A549 (cell line): ENCODE measurements around the gene MC2R. TPM values are rescaled to one million over a fixed set of nuclear protein-coding genes. Genes with fewer than 3 reads are reported as not detected.

Experiments used
- ATAC-seq, 2 experiments: fragments of 200-7000 bp in 1 of 2; fragments of >200 bp in 1 of 2; cut with Nextera tagmentation in 1 of 2; cut with Tn5 transposase in 1 of 2; 3 replicates each; pipeline versions ENCODE4 v1.8.0 to v1.9.1; 2018 to 2020; ENCODE audit warnings: mild to moderate bottlenecking in 1 of 2, moderate library complexity in 1 of 2
- CTCF ChIA-PET: fragments of 300-600 bp; sonication (Branson Sonifier 250); formaldehyde crosslinking; extraction: SDS; loops from one replicate; lab custom pipeline; 2021; ENCODE audit warnings: antibody characterized with exemption, inconsistent platforms; lab: Yijun Ruan, JAX
- POLR2A ChIA-PET: fragments of 350-600 bp; formaldehyde crosslinking; extraction: SDS; loops from one replicate; lab custom pipeline; 2021; ENCODE audit warnings: antibody characterized with exemption, inconsistent platforms; lab: Yijun Ruan, JAX
- DNase-seq, 2 experiments: peaks; one replicate each; pipeline versions ENCODE4 v3.0.0 to v3.0.0-alpha.2; 2011 to 2016; ENCODE audit warnings: low read depth in 1 of 2, low spot score in 1 of 2
- FAIRE-seq: peaks from 2 replicates; lab custom pipeline; 2011; peaks lifted over from hg19 to GRCh38; lab: Jason Lieb, UNC
- H3K27ac ChIP-seq, 2 experiments: fragments of >200 bp; sonication (Bioruptor Twin); formaldehyde crosslinking; 3 replicates each; pipeline ENCODE4 v1.5.1; 2016 to 2017
- H3K4me1 ChIP-seq: fragments of >200 bp; sonication (Bioruptor Twin); formaldehyde crosslinking; 3 replicates; pipeline ENCODE4 v1.6.1; 2016
- H3K4me2 ChIP-seq: fragments of >200 bp; sonication (Bioruptor Twin); formaldehyde crosslinking; 3 replicates; pipeline ENCODE4 v1.6.1; 2016
- H3K4me3 ChIP-seq: fragments of >200 bp; sonication (Bioruptor Twin); formaldehyde crosslinking; 3 replicates; pipeline ENCODE4 v1.5.1; 2016
- H3K9me3 ChIP-seq: fragments of >200 bp; sonication (Bioruptor Twin); formaldehyde crosslinking; 3 replicates; pipeline ENCODE4 v1.6.1; 2016
- BHLHE40 ChIP-seq: IDR thresholded peaks from 2 replicates; pipeline ENCODE4 v1.6.1; 2012; ENCODE audit warnings: low read depth, low read length, inconsistent platforms
- EHMT2 ChIP-seq: fragments of 200-600 bp; sonication (generic); IDR thresholded peaks from 2 replicates; pipeline ENCODE4 v1.6.1; 2016; ENCODE audit warnings: antibody characterized with exemption, low read depth, mild to moderate bottlenecking, moderate library complexity
- ELK1 ChIP-seq: fragments of 150-350 bp; IDR thresholded peaks from 2 replicates; pipeline ENCODE4 v1.6.1; 2014; ENCODE audit warnings: low read depth, mild to moderate bottlenecking, low read length
- EP300 ChIP-seq, 2 experiments: fragments of >200 bp; sonication (Bioruptor Twin); formaldehyde crosslinking; IDR thresholded peaks; 2 replicates in 1 of 2; 3 replicates in 1 of 2; pipeline ENCODE4 v1.6.1; 2016 to 2017
- FOSL2 ChIP-seq, 2 experiments: fragments of 450-650 bp in 1 of 2; fragments of >200 bp in 1 of 2; sonication (Bioruptor Twin) in 1 of 2; formaldehyde crosslinking; IDR thresholded peaks; 2 replicates each; pipeline versions ENCODE4 v1.5.0 to v1.6.1; 2016 to 2020; ENCODE audit warnings: mild to moderate bottlenecking in 1 of 2, moderate library complexity in 1 of 2
- HES2 ChIP-seq: fragments of >200 bp; sonication (Bioruptor Twin); formaldehyde crosslinking; IDR thresholded peaks from 2 replicates; pipeline ENCODE4 v1.6.1; 2016
- HEYL ChIP-seq: fragments of 250-450 bp; sonication (Bioruptor Pico); IDR thresholded peaks from 2 replicates; pipeline ENCODE4 v1.8.0; 2021; ENCODE audit warnings: mild to moderate bottlenecking, moderate library complexity
- HOXB13 ChIP-seq: fragments of 250-450 bp; sonication (Bioruptor Pico); IDR thresholded peaks from 2 replicates; pipeline ENCODE4 v1.5.0; 2020; ENCODE audit warnings: low read depth, mild to moderate bottlenecking, moderate library complexity
- JUN ChIP-seq, 2 experiments: fragments of >200 bp; sonication (Bioruptor Twin); formaldehyde crosslinking; IDR thresholded peaks; 2 replicates in 1 of 2; 3 replicates in 1 of 2; pipeline ENCODE4 v1.6.1; 2016 to 2017
- MAZ ChIP-seq: fragments of 150-350 bp; IDR thresholded peaks from 2 replicates; pipeline ENCODE4 v1.6.1; 2014; ENCODE audit warnings: antibody characterized with exemption, low read depth, low read length, borderline replicate concordance
- RAD21 ChIP-seq, 2 experiments: fragments of >200 bp in 1 of 2; sonication (Bioruptor Twin) in 1 of 2; formaldehyde crosslinking in 1 of 2; IDR thresholded peaks in 1 of 2; conservative IDR thresholded peaks in 1 of 2; 2 replicates in 1 of 2; 3 replicates in 1 of 2; pipeline ENCODE4 v1.6.1; 2012 to 2018; ENCODE audit warnings: inconsistent platforms in 1 of 2
- RARB ChIP-seq: fragments of 250-450 bp; sonication (Bioruptor Pico); IDR thresholded peaks from 2 replicates; pipeline ENCODE4 v1.8.0; 2021; ENCODE audit warnings: mild to moderate bottlenecking, moderate library complexity
- SMC3 ChIP-seq: fragments of >200 bp; sonication (Bioruptor Twin); formaldehyde crosslinking; IDR thresholded peaks from 3 replicates; pipeline ENCODE4 v1.6.1; 2018; ENCODE audit warnings: inconsistent platforms
- TFCP2L1 ChIP-seq: fragments of 250-450 bp; sonication (Bioruptor Pico); IDR thresholded peaks from 2 replicates; pipeline ENCODE4 v1.5.0; 2021; ENCODE audit warnings: mild to moderate bottlenecking
- TP53 ChIP-seq: fragments of 250-450 bp; sonication (Bioruptor Pico); IDR thresholded peaks from 2 replicates; pipeline ENCODE4 v1.5.0; 2021; ENCODE audit warnings: mild to moderate bottlenecking, moderate library complexity
- USF2 ChIP-seq: fragments of 450-650 bp; IDR thresholded peaks from 2 replicates; pipeline ENCODE4 v1.6.1; 2014; ENCODE audit warnings: antibody characterized with exemption
- ZC3H11A ChIP-seq: fragments of 450-650 bp; IDR thresholded peaks from 2 replicates; pipeline ENCODE4 v1.6.1; 2014; ENCODE audit warnings: antibody characterized with exemption, mild to moderate bottlenecking
- ZFP36 ChIP-seq: fragments of 450-650 bp; IDR thresholded peaks from 2 replicates; pipeline ENCODE4 v1.6.1; 2014; ENCODE audit warnings: borderline replicate concordance; ENCODE audit not compliant: partially characterized antibody
- WGBS: methylation state at CpG from one replicate; pipeline ENCODE4 v1.1.6; 2017; ENCODE audit errors: missing lambda C conversion rate; 5-methylcytosine and 5-hydroxymethylcytosine counted together
- polyA plus RNA-seq, 4 experiments: library from polyadenylated mRNA; depleted of rRNA in 3 of 4; stranded (reverse); fragments of >200 nt; fragmentation: RNase III in 1 of 4; extraction: RNeasy Plus Mini Kit Qiagen cat#74134 plus additional on column Dnase treatment in 1 of 4; gene quantifications; 2 replicates in 3 of 4; 3 replicates in 1 of 4; pipeline ENCODE4 v1.2.3, GENCODE V29; 2011 to 2017
- TF ChIP-seq, protein P1 (sequence below): IDR thresholded peaks from 2 replicates; pipeline ENCODE4 v1.6.1; 2012
- TF ChIP-seq, protein P2 (sequence below): IDR thresholded peaks from 2 replicates; pipeline ENCODE4 v1.6.1; 2012; ENCODE audit warnings: low read depth, borderline replicate concordance
- TF ChIP-seq, protein P3 (sequence below): fragments of >200 bp; sonication (Bioruptor Twin); formaldehyde crosslinking; IDR thresholded peaks from 3 replicates; pipeline ENCODE4 v1.6.1; 2016

MC2R gene
- polyA plus RNA-seq, 2 of the 4 experiments (the other 2 are of a cell fraction) = not detected

- no peak overlapping the region for H3K4me3 ChIP-seq
- no peak for FAIRE-seq
- ChIA-PET POLR2A (no interaction called here), CTCF (no interaction called here)
- no peak for DNase-seq
- no peaks in the 10 kb centered on the region for H3K4me1 ChIP-seq
- WGBS = 39% methylated on average over 5 of the region's 10 CpGs
- H3K9me3 ChIP-seq = no peaks in the 10 kb centered on the region
- no peak for ATAC-seq
- no peak overlapping the region for H3K4me2 ChIP-seq
- no peak for TF ChIP-seq FOSL2 (IDR thresholded peaks at IDR 0.05)
- TF ChIP-seq FOSL2 (CRISPR knock-in tag; IDR thresholded peaks at IDR 0.05) = no peak
- TF ChIP-seq TP53 (CRISPR knock-in tag) = no peak
- no peak for TF ChIP-seq EHMT2
- no peak for TF ChIP-seq HOXB13 (CRISPR knock-in tag)
- no peak for TF ChIP-seq BHLHE40
- TF ChIP-seq, protein P1, sequence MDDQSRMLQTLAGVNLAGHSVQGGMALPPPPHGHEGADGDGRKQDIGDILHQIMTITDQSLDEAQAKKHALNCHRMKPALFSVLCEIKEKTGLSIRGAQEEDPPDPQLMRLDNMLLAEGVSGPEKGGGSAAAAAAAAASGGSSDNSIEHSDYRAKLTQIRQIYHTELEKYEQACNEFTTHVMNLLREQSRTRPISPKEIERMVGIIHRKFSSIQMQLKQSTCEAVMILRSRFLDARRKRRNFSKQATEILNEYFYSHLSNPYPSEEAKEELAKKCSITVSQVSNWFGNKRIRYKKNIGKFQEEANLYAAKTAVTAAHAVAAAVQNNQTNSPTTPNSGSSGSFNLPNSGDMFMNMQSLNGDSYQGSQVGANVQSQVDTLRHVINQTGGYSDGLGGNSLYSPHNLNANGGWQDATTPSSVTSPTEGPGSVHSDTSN = no peak
- H3K27ac ChIP-seq = no peak overlapping the region
These were observed 1.2 kb downstream of the MC2R start for GRCh38 chr18:13914170-13914569.

GRCh38 chr18:13913205-13913604 is 2.1 kb downstream of the MC2R start:
- POLR2A ChIA-PET = no interaction called here
- no peak for FAIRE-seq
- no peak for TF ChIP-seq RARB (CRISPR knock-in tag)
- TF ChIP-seq SMC3 = no peak
- no peak for TF ChIP-seq HES2
- TF ChIP-seq, protein P2, sequence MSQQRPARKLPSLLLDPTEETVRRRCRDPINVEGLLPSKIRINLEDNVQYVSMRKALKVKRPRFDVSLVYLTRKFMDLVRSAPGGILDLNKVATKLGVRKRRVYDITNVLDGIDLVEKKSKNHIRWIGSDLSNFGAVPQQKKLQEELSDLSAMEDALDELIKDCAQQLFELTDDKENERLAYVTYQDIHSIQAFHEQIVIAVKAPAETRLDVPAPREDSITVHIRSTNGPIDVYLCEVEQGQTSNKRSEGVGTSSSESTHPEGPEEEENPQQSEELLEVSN = no peak
- TF ChIP-seq, all 56 proteins: peak for 0
- Histone ChIP-seq H3K4me1 (no peaks in the 10 kb centered on the region), H3K4me2 (no peak overlapping the region), H3K4me3 (no peak overlapping the region), H3K9me3 (no peaks in the 10 kb centered on the region), H3K27ac (no peak overlapping the region)
- no peak for DNase-seq
- ATAC-seq = no peak
- WGBS = 25% methylated on average over 6 of the region's 10 CpGs
- CTCF ChIA-PET = interaction anchor here (1.1 kb wide), 1 partner anchor 10 kb away, joined by 3 read pairs; no protein-coding TSS in a partner anchor

DNA sequence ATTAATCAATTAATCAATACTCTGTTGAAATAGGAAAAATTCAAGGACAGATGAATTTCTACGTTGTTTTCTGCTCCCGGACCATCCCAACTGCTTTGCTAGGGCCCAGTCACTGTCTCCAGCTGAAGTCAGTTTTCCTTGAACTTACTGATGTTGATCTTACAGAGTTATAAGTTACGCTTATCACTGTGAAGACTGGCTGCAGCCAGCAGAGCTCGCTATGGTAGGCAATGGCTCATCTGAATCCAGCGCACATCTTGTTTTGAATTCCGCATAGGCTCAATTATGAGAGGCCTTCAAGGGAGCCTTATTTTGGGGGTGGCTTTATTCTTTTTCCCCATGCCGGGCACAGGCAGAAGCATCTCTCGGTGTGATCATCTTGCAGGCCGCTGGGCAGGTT is 2.7 kb downstream of the MC2R start:
- ChIA-PET CTCF (interaction anchor here (1.1 kb wide), 1 partner anchor 11 kb away, joined by 3 read pairs; no protein-coding TSS in a partner anchor), POLR2A (no interaction called here)
- WGBS = 52% methylated on average over 9 of the region's 9 CpGs
- TF ChIP-seq, protein P2 = no peak
- TF ChIP-seq ELK1 (no peak), EP300 (IDR thresholded peaks at IDR 0.05) (no peak), ZC3H11A (no peak), MAZ (no peak), HEYL (CRISPR knock-in tag) (no peak), HOXB13 (CRISPR knock-in tag) (no peak), RAD21 (conservative IDR thresholded peaks at IDR 0.05 in 1 of 2, IDR thresholded peaks at IDR 0.05 in 1 of 2) (no peak), TFCP2L1 (CRISPR knock-in tag) (no peak), USF2 (no peak), JUN (IDR thresholded peaks at IDR 0.05) (no peak), ZFP36 (no peak)
- TF ChIP-seq, protein P3, sequence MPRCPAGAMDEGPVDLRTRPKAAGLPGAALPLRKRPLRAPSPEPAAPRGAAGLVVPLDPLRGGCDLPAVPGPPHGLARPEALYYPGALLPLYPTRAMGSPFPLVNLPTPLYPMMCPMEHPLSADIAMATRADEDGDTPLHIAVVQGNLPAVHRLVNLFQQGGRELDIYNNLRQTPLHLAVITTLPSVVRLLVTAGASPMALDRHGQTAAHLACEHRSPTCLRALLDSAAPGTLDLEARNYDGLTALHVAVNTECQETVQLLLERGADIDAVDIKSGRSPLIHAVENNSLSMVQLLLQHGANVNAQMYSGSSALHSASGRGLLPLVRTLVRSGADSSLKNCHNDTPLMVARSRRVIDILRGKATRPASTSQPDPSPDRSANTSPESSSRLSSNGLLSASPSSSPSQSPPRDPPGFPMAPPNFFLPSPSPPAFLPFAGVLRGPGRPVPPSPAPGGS = no peak
- TF ChIP-seq, protein P1 = no peak
- DNase-seq (no peak), ATAC-seq (no peak), FAIRE-seq (no peak)
- H3K4me2 ChIP-seq = no peak overlapping the region
- no peaks in the 10 kb centered on the region for H3K4me1 ChIP-seq
- no peak overlapping the region for H3K4me3 ChIP-seq
- no peaks in the 10 kb centered on the region for H3K9me3 ChIP-seq
- no peak overlapping the region for H3K27ac ChIP-seq
